Cerebellar nuclear complex (tissue), 1 donor: ENCODE measurements around the gene PPP1R13B.
A peak's percentile ranks its signal among the peaks of the same experiment; 100 is the strongest.

Experiments used
- DNase-seq, 2 experiments: peaks; one replicate each; lab custom pipeline; 2025; lab: John Stamatoyannopoulos, UW

The PPP1R13B gene

GRCh38 chr14:103712633-103713247 lies 134.6 kb downstream of the PPP1R13B start:
- DNase-seq: no peak

- peak; percentile 32 to 83 for DNase-seq
These were observed 135.6 kb downstream of the PPP1R13B start for GRCh38 chr14:103711516-103712431.

GRCh38 chr14:103710771-103711377 lies 136.5 kb downstream of the PPP1R13B start:
- no peak for DNase-seq

GRCh38 chr14:103709814-103710213 lies 137.6 kb downstream of the PPP1R13B start:
- no peak for DNase-seq

- DNase-seq: peak; percentile 47 to 66
These were observed 138.6 kb downstream of the PPP1R13B start for GRCh38 chr14:103708750-103709187.

- no peak for DNase-seq
These were observed 139.8 kb downstream of the PPP1R13B start for GRCh38 chr14:103707329-103708263.

GRCh38 chr14:103706551-103707328 lies 140.6 kb downstream of the PPP1R13B start:
- no peak for DNase-seq

GRCh38 chr14:103705504-103706284 lies 141.7 kb downstream of the PPP1R13B start:
- DNase-seq: no peak

GRCh38 chr14:103705118-103705503 lies 142.3 kb downstream of the PPP1R13B start:
- DNase-seq: no peak

GRCh38 chr14:103704708-103705107 lies 142.7 kb downstream of the PPP1R13B start:
- no peak for DNase-seq

- DNase-seq: no peak
These were observed 143.7 kb downstream of the PPP1R13B start for GRCh38 chr14:103703433-103704385.

- peak; percentile 41 to 64 for DNase-seq
These were observed 144.6 kb downstream of the PPP1R13B start for GRCh38 chr14:103702497-103703432.

GRCh38 chr14:103702095-103702494 lies 145.3 kb downstream of the PPP1R13B start:
- no peak for DNase-seq

- DNase-seq: no peak
These were observed 146.5 kb downstream of the PPP1R13B start for GRCh38 chr14:103700753-103701490.

- DNase-seq: no peak
These were observed 147.2 kb downstream of the PPP1R13B start for GRCh38 chr14:103699901-103700752.

- no peak for DNase-seq
These were observed 148.1 kb downstream of the PPP1R13B start for GRCh38 chr14:103699261-103699661.
